Astrocyte (in vitro differentiated cells and primary cell): ENCODE measurements around the gene KCNG3. TPM values are rescaled to one million over a fixed set of nuclear protein-coding genes. Genes with fewer than 3 reads are reported as not detected.

Source experiments
- DNase-seq: peaks from one replicate; pipeline ENCODE4 v3.0.0-alpha.2; 2010; ENCODE audit warnings: low read depth
- FAIRE-seq: peaks from 2 replicates; lab custom pipeline; 2011; peaks lifted over from hg19 to GRCh38; lab: Jason Lieb, UNC
- H2AFZ ChIP-seq: 2 replicates; pipeline ENCODE4 v1.6.0; 2012; ENCODE audit warnings: low read depth, low read length, inconsistent platforms
- H3K27ac ChIP-seq: 2 replicates; pipeline ENCODE4 v1.5.1; 2011; ENCODE audit warnings: low read depth, low read length, inconsistent platforms
- H3K27me3 ChIP-seq: 2 replicates; pipeline ENCODE4 v1.6.0; 2011; ENCODE audit warnings: low read length, inconsistent platforms; ENCODE audit not compliant: insufficient read depth
- H3K36me3 ChIP-seq: 2 replicates; pipeline ENCODE4 v1.5.1; 2011; ENCODE audit warnings: low read length, inconsistent platforms; ENCODE audit not compliant: insufficient read depth
- H3K4me1 ChIP-seq: 2 replicates; pipeline ENCODE4 v1.5.1; 2011; ENCODE audit warnings: low read length, inconsistent platforms; ENCODE audit not compliant: insufficient read depth
- H3K4me2 ChIP-seq: 2 replicates; pipeline ENCODE4 v1.6.0; 2012; ENCODE audit warnings: low read length, inconsistent platforms
- H3K4me3 ChIP-seq: 2 replicates; pipeline ENCODE4 v1.5.1; 2011; ENCODE audit warnings: low read depth, mild to moderate bottlenecking, low read length, inconsistent platforms; ENCODE audit not compliant: insufficient read depth
- H3K79me2 ChIP-seq: 2 replicates; pipeline ENCODE4 v1.6.0; 2012; ENCODE audit warnings: mild to moderate bottlenecking, low read length, inconsistent platforms; ENCODE audit not compliant: insufficient read depth
- H3K9ac ChIP-seq: 2 replicates; pipeline ENCODE4 v1.6.0; 2012; ENCODE audit warnings: mild to moderate bottlenecking, low read length, inconsistent platforms
- H3K9me3 ChIP-seq: 2 replicates; pipeline ENCODE4 v1.5.1; 2012; ENCODE audit warnings: low read depth, mild to moderate bottlenecking, low read length, inconsistent platforms; ENCODE audit not compliant: insufficient read depth
- H4K20me1 ChIP-seq: 2 replicates; pipeline ENCODE4 v1.6.0; 2012; ENCODE audit warnings: low read length, inconsistent platforms; ENCODE audit not compliant: insufficient read depth
- H3K27ac Mint-ChIP-seq: one replicate; pipeline ENCODE4 v1.8.0; 2021; ENCODE audit warnings: mild to moderate bottlenecking, mixed read lengths; ENCODE audit not compliant: unreplicated experiment
- H3K27me3 Mint-ChIP-seq: one replicate; pipeline ENCODE4 v1.8.0; 2021; ENCODE audit warnings: low read depth, mixed read lengths; ENCODE audit not compliant: unreplicated experiment
- H3K36me3 Mint-ChIP-seq: one replicate; pipeline ENCODE4 v1.8.0; 2021; ENCODE audit warnings: low read depth, mixed read lengths; ENCODE audit not compliant: unreplicated experiment
- H3K4me1 Mint-ChIP-seq: one replicate; pipeline ENCODE4 v1.8.0; 2021; ENCODE audit warnings: low read depth, mixed read lengths; ENCODE audit not compliant: unreplicated experiment
- H3K4me3 Mint-ChIP-seq: one replicate; pipeline ENCODE4 v1.8.0; 2021; ENCODE audit warnings: mild to moderate bottlenecking, moderate library complexity, mixed read lengths; ENCODE audit not compliant: unreplicated experiment
- H3K9me3 Mint-ChIP-seq: one replicate; pipeline ENCODE4 v1.8.0; 2021; ENCODE audit warnings: mild to moderate bottlenecking, mixed read lengths; ENCODE audit not compliant: unreplicated experiment
- EZH2 ChIP-seq: IDR thresholded peaks from 2 replicates; pipeline ENCODE4 v1.6.1; 2012; ENCODE audit warnings: mild to moderate bottlenecking, low read length, inconsistent platforms; ENCODE audit not compliant: insufficient read depth
- total RNA-seq: library from RNA; stranded (reverse); gene quantifications from 2 replicates; pipeline ENCODE4 v1.2.1, GENCODE V29; 2021
- TF ChIP-seq, protein P1 (sequence below): IDR thresholded peaks from 2 replicates; pipeline ENCODE4 v1.5.1; 2011; ENCODE audit warnings: low read depth, mild to moderate bottlenecking, inconsistent platforms, low read length, moderate library complexity; ENCODE audit not compliant: insufficient read depth

KCNG3 gene
- total RNA-seq, 1 donor from 2014 or later: 0.20 TPM

DNA sequence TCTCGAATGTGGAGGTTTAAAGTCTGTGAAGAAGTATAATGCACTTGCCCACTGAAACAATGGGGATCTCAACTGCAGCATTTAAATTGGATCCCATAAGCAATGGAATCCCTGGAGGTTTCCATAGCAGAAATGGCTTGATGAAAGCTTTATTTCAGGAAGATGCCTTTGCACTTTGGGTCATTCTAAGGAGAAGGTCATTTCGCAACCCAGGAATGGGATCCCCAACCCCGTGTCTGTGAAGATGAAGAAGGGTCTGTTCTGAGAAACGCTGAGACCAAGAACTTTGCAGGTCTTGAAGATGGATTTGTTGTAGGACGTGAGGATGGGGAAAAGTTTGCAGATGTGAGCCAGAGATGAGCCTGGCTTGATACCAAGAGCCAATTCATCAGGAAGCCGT lies 1.8 kb upstream of the KCNG3 start:
- no peak overlapping the region for H3K9ac ChIP-seq
- no peak overlapping the region for H3K4me3 ChIP-seq
- peaks cover 8% of the 10 kb centered on the region for H3K4me1 ChIP-seq
- Mint-ChIP-seq H3K27ac (no peak overlapping the region), H3K36me3 (no peaks in the 10 kb centered on the region), H3K27me3 (peaks cover 21% of the 10 kb centered on the region), H3K4me3 (no peak overlapping the region), H3K9me3 (peaks cover 3% of the 10 kb centered on the region), H3K4me1 (peaks cover 8% of the 10 kb centered on the region)
- H2AFZ ChIP-seq: no peak overlapping the region
- no peaks in the 10 kb centered on the region for H3K36me3 ChIP-seq
- no peak overlapping the region for H3K27ac ChIP-seq
- DNase-seq (no peak), FAIRE-seq (no peak)
- TF ChIP-seq EZH2: no peak
- TF ChIP-seq, protein P1, sequence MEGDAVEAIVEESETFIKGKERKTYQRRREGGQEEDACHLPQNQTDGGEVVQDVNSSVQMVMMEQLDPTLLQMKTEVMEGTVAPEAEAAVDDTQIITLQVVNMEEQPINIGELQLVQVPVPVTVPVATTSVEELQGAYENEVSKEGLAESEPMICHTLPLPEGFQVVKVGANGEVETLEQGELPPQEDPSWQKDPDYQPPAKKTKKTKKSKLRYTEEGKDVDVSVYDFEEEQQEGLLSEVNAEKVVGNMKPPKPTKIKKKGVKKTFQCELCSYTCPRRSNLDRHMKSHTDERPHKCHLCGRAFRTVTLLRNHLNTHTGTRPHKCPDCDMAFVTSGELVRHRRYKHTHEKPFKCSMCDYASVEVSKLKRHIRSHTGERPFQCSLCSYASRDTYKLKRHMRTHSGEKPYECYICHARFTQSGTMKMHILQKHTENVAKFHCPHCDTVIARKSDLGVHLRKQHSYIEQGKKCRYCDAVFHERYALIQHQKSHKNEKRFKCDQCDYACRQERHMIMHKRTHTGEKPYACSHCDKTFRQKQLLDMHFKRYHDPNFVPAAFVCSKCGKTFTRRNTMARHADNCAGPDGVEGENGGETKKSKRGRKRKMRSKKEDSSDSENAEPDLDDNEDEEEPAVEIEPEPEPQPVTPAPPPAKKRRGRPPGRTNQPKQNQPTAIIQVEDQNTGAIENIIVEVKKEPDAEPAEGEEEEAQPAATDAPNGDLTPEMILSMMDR: no peak
- peaks cover 30% of the 10 kb centered on the region for H3K27me3 ChIP-seq
- no peak overlapping the region for H3K4me2 ChIP-seq
- H4K20me1 ChIP-seq: no peaks in the 10 kb centered on the region
- H3K79me2 ChIP-seq: no peaks in the 10 kb centered on the region
- H3K9me3 ChIP-seq: no peaks in the 10 kb centered on the region

DNA sequence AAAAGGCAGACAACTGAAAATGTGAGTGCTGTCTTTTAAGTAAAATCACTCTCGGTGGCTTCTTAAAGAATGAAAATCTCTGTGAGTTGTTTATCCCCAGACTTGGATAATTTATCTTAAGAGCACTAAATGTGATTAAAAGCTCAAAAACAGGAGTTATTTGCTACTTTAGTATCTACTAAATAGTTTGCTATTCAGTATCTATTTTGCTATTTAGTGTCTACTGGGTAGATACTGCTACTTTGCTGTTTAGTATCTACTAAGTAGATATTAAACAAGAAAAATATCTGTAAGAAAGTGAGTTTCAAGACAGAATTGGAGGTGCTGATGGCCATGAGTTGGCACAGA lies 1.4 kb upstream of the KCNG3 start:
- H3K9me3 ChIP-seq: no peaks in the 10 kb centered on the region
- no peak overlapping the region for H3K9ac ChIP-seq
- no peaks in the 10 kb centered on the region for H3K36me3 Mint-ChIP-seq
- peaks cover 3% of the 10 kb centered on the region for H3K9me3 Mint-ChIP-seq
- TF ChIP-seq, protein P1: no peak
- no peak for TF ChIP-seq EZH2
- no peak overlapping the region for H2AFZ ChIP-seq
- peaks cover 31% of the 10 kb centered on the region for H3K27me3 ChIP-seq
- peaks cover 8% of the 10 kb centered on the region for H3K4me1 Mint-ChIP-seq
- FAIRE-seq: no peak
- H4K20me1 ChIP-seq: no peaks in the 10 kb centered on the region
- peaks cover 8% of the 10 kb centered on the region for H3K4me1 ChIP-seq
- no peaks in the 10 kb centered on the region for H3K79me2 ChIP-seq
- H3K36me3 ChIP-seq: no peaks in the 10 kb centered on the region
- H3K27ac Mint-ChIP-seq: no peak overlapping the region
- no peak for DNase-seq
- peaks cover 21% of the 10 kb centered on the region for H3K27me3 Mint-ChIP-seq
- H3K27ac ChIP-seq: no peak overlapping the region
- peak overlapping the region; percentile 91 for H3K4me3 Mint-ChIP-seq
- peak overlapping the region; percentile 87 for H3K4me2 ChIP-seq
- no peak overlapping the region for H3K4me3 ChIP-seq

DNA sequence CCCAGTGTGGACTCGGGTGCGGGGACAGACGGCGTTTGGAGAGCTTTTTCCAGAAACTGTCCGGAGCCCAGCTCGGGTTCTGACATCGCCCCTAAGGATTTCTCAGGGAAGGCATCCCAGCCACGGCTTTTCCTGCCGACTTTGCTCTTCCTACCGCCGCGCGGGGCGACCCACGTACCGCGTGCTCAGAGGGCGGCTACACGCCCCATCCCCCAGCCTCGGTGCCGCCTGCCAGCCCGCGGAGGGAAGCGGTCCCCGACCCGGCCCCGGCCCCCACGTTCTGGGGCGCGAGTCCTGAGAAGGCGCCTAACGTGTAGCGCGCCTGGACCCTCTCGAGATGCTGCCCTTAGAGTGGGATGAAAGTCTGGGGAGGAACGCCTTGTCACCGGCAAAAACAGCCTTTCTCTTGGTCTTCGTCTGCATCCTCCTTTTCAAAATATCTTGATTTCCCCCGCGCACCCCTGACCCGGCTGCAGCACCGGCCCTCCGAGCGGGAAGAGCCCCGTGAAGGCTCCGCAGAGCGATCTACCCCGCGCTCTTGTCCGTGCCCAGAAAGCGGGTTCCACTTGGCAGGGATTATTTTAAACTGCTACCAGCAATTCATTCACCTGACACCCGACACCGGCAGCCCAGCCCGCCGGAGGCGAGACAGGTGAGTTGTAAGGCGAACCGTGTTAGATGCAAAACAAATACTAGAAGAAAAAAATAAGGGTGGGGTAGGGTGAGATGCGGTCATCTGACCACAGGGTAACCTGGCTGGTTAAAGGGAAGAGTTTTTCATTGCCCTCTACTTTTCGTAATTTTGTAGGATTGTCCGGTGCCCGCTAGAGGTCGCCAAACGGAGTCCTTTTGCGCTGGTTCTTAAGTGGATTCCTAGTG lies 812 bp upstream of the KCNG3 start:
- peaks cover 8% of the 10 kb centered on the region for H3K4me1 Mint-ChIP-seq
- Histone ChIP-seq H3K4me1 (peaks cover 8% of the 10 kb centered on the region), H3K4me3 (peak overlapping the region; percentile 62), H4K20me1 (no peaks in the 10 kb centered on the region), H2AFZ (peak overlapping the region; percentile 83), H3K4me2 (peak overlapping the region; percentile 87), H3K9ac (peak overlapping the region; percentile 39), H3K79me2 (no peaks in the 10 kb centered on the region), H3K27ac (no peak overlapping the region), H3K27me3 (peaks cover 31% of the 10 kb centered on the region), H3K9me3 (no peaks in the 10 kb centered on the region), H3K36me3 (no peaks in the 10 kb centered on the region)
- peaks cover 3% of the 10 kb centered on the region for H3K9me3 Mint-ChIP-seq
- FAIRE-seq: no peak
- peak overlapping the region; percentile 91 for H3K4me3 Mint-ChIP-seq
- H3K36me3 Mint-ChIP-seq: no peaks in the 10 kb centered on the region
- H3K27me3 Mint-ChIP-seq: peaks cover 23% of the 10 kb centered on the region
- TF ChIP-seq, protein P1: peak; percentile 93
- no peak for TF ChIP-seq EZH2
- peak overlapping the region; percentile 75 for H3K27ac Mint-ChIP-seq
- DNase-seq: peak; percentile 48
